ENCODE results near the gene FAM89B. TPM values are rescaled to one million over a fixed set of nuclear protein-coding genes. Genes with fewer than 3 reads are reported as not detected.

The FAM89B gene
- total and polyA plus RNA-seq, 2 donors (not counting 3 experiments of a cell fraction or from before 2014, with no cell fraction given), result 63.1 to 153 TPM

- no peak overlapping the region for H3K9ac ChIP-seq (replicated peaks; ENCODE audit: extremely low read depth, insufficient read depth, low read length)
- peak; percentile 76 for FAIRE-seq
- TF ChIP-seq GATA2 (IDR thresholded peaks at IDR 0.05; ENCODE audit: insufficient read depth, insufficient read length, low read depth, low read length) (no peak), FOS (IDR thresholded peaks at IDR 0.05; ENCODE audit: borderline replicate concordance, insufficient read depth, low read length) (no peak), CTCF (IDR thresholded peaks at IDR 0.05; ENCODE audit: extremely low read depth in 1 of 2, insufficient read depth in 1 of 2, low read depth in 1 of 2, low read length in 2 of 2) (peak; percentile 61 to 76)
Measured at GRCh38 chr11:65593518-65594414, 21.4 kb downstream of the FAM89B start.

More at GRCh38 chr11:65593518-65594414, 21.4 kb downstream of the FAM89B start:
- DNase-seq (ENCODE audit: low read depth, low spot score), result peak; percentile 34
- no peaks in the 10 kb centered on the region for H3K9me3 ChIP-seq (replicated peaks; ENCODE audit: control insufficient read depth, insufficient read depth, low read length)
- H3K27me3 ChIP-seq (ENCODE audit: control insufficient read depth in 2 of 2, insufficient read depth in 2 of 2, low read length in 2 of 2), result no peaks in the 10 kb centered on the region
- peaks cover 8 to 14% of the 10 kb centered on the region in 2 experiments for H3K36me3 ChIP-seq (ENCODE audit: control insufficient read depth in 2 of 2, extremely low read depth in 1 of 2, insufficient read depth in 2 of 2, low read length in 2 of 2)
- dilution Hi-C loops (cut with MboI; ENCODE audit: extremely low pct_ligation_motif_present, low sequenced_read_pairs) (no loop called here), intact Hi-C loops (cut with micrococcal nuclease) (loop anchor here (1.0 to 5.0 kb wide), 2 partner anchors 14 to 226 kb away; no protein-coding TSS in a partner anchor)
- BruUV-seq (replicated peaks), result no TSS peak
- H2AFZ ChIP-seq (ENCODE audit: low read depth, low read length), result no peak overlapping the region
- H3K9me1 ChIP-seq (replicated peaks; ENCODE audit: control insufficient read depth, extremely low read depth, insufficient read depth, low read length), result no peaks in the 10 kb centered on the region
- no peaks in the 10 kb centered on the region for H4K20me1 ChIP-seq (replicated peaks; ENCODE audit: control insufficient read depth, extremely low read depth, insufficient read depth, low read length)
- CTCF ChIA-PET, result interaction anchor here (0.6 to 12.2 kb wide), 19 partner anchors 9 to 226 kb away, joined by 3 to 206 read pairs (median 5); partner anchors contain the start of genes EHBP1L1, FAM89B, MAP3K11 and PCNX3
- H3K4me3 ChIP-seq (replicated peaks in 1 of 3; ENCODE audit: insufficient read depth in 1 of 3, low read depth in 1 of 3, low read length in 3 of 3), result no peak overlapping the region
- H3K79me2 ChIP-seq (ENCODE audit: control insufficient read depth, insufficient read depth, low read length), result no peaks in the 10 kb centered on the region
- H3K4me1 ChIP-seq (ENCODE audit: control insufficient read depth, extremely low read depth, insufficient read depth, low read length), result peaks cover 7% of the 10 kb centered on the region
- H3K4me2 ChIP-seq (ENCODE audit: insufficient read depth, low read length), result no peak overlapping the region
- H3K27ac ChIP-seq (ENCODE audit: insufficient read depth, low read depth, low read length), result no peak overlapping the region
- POLR2A ChIA-PET, result interaction anchor here (0.5 to 1.3 kb wide), 2 partner anchors 17 to 224 kb away, joined by 3 read pairs; no protein-coding TSS in a partner anchor

Data from endothelial cell of umbilical vein (primary cell).